ENCODE measurements around the gene TOM1L1. TPM values are rescaled to one million over a fixed set of nuclear protein-coding genes. Genes with fewer than 3 reads are reported as not detected.

Gene TOM1L1
- total RNA-seq, 2 experiments from 2014 or later: not detected

GRCh38 chr17:54971147-54971546, 70.5 kb downstream of the TOM1L1 start:
- POLR2A ChIA-PET: no interaction called here
- Histone ChIP-seq H3K9me3 (ENCODE audit: low read length) (no peaks in the 10 kb centered on the region), H3K79me2 (ENCODE audit: insufficient read depth, low read depth, low read length) (peaks cover 32% of the 10 kb centered on the region), H3K9me2 (ENCODE audit: insufficient read depth, low read length) (no peaks in the 10 kb centered on the region; the same call in 1 of the 2 replicates), H3K4me2 (ENCODE audit: low read length) (no peak overlapping the region), H2AFZ (ENCODE audit: low read length) (no peak overlapping the region), H3K27ac (ENCODE audit: low read depth, low read length, poor library complexity, severe bottlenecking) (no peak overlapping the region), H4K20me1 (ENCODE audit: insufficient read depth, low read length) (no peaks in the 10 kb centered on the region), H3K36me3 (ENCODE audit: insufficient read depth, low read length) (no peaks in the 10 kb centered on the region), H3K4me1 (ENCODE audit: insufficient read depth, low read length, poor library complexity, severe bottlenecking) (peaks cover 17% of the 10 kb centered on the region), H3K4me3 (ENCODE audit: low read depth, low read length, poor library complexity, severe bottlenecking) (no peak overlapping the region)
- CTCF ChIA-PET (ENCODE audit: unreplicated experiment): no interaction called here
- intact Hi-C loops (cut with micrococcal nuclease; ENCODE audit: unreplicated experiment): loop anchor here (5.0 kb wide), 1 partner anchor 451 kb away; the partner anchor contains the start of gene MMD
- no TSS peak for BruUV-seq (replicated peaks)
- no peak for DNase-seq (ENCODE audit: low spot score)
- no peak for TF ChIP-seq EZH2phosphoT487 (IDR thresholded peaks at IDR 0.05; ENCODE audit: borderline replicate concordance, low read depth, low read length)
- no peak for TF ChIP-seq CTCF (conservative IDR thresholded peaks at IDR 0.05; ENCODE audit: low read length)

GRCh38 chr17:54971901-54972300, 71.2 kb downstream of the TOM1L1 start:
- TF ChIP-seq CTCF (conservative IDR thresholded peaks at IDR 0.05; ENCODE audit: low read length): no peak
- TF ChIP-seq EZH2phosphoT487 (IDR thresholded peaks at IDR 0.05; ENCODE audit: borderline replicate concordance, low read depth, low read length): no peak
- H3K4me3 ChIP-seq (ENCODE audit: low read depth, low read length, poor library complexity, severe bottlenecking): no peak overlapping the region
- no peaks in the 10 kb centered on the region for H3K9me3 ChIP-seq (ENCODE audit: low read length)
- DNase-seq (ENCODE audit: low spot score): no peak
- no TSS peak for BruUV-seq (replicated peaks)
- no peak overlapping the region for H3K4me2 ChIP-seq (ENCODE audit: low read length)
- H3K27ac ChIP-seq (ENCODE audit: low read depth, low read length, poor library complexity, severe bottlenecking): no peak overlapping the region
- H3K4me1 ChIP-seq (ENCODE audit: insufficient read depth, low read length, poor library complexity, severe bottlenecking): peaks cover 10% of the 10 kb centered on the region
- ChIA-PET CTCF (ENCODE audit: unreplicated experiment) (no interaction called here), POLR2A (no interaction called here)
- H3K79me2 ChIP-seq (ENCODE audit: insufficient read depth, low read depth, low read length): peaks cover 24% of the 10 kb centered on the region; the same call in 1 of the 2 replicates
- no peaks in the 10 kb centered on the region; the same call in 1 of the 2 replicates for H3K9me2 ChIP-seq (ENCODE audit: insufficient read depth, low read length)
- H4K20me1 ChIP-seq (ENCODE audit: insufficient read depth, low read length): no peaks in the 10 kb centered on the region
- no peaks in the 10 kb centered on the region for H3K36me3 ChIP-seq (ENCODE audit: insufficient read depth, low read length)
- H2AFZ ChIP-seq (ENCODE audit: low read length): no peak overlapping the region
- intact Hi-C loops (cut with micrococcal nuclease; ENCODE audit: unreplicated experiment): loop anchor here (5.0 kb wide), 1 partner anchor 450 kb away; the partner anchor contains the start of gene MMD

GRCh38 chr17:54972406-54973138, 71.9 kb downstream of the TOM1L1 start:
- POLR2A ChIA-PET: interaction anchor here (1.4 kb wide), 1 partner anchor 14 kb away, joined by 4 read pairs; no protein-coding TSS in a partner anchor
- no peak overlapping the region for H3K4me2 ChIP-seq (ENCODE audit: low read length)
- CTCF ChIA-PET (ENCODE audit: unreplicated experiment): no interaction called here
- H4K20me1 ChIP-seq (ENCODE audit: insufficient read depth, low read length): no peaks in the 10 kb centered on the region
- H2AFZ ChIP-seq (ENCODE audit: low read length): no peak overlapping the region
- no peaks in the 10 kb centered on the region for H3K36me3 ChIP-seq (ENCODE audit: insufficient read depth, low read length)
- H3K9me2 ChIP-seq (ENCODE audit: insufficient read depth, low read length): no peaks in the 10 kb centered on the region; the same call in 1 of the 2 replicates
- no peak overlapping the region for H3K4me3 ChIP-seq (ENCODE audit: low read depth, low read length, poor library complexity, severe bottlenecking)
- H3K9me3 ChIP-seq (ENCODE audit: low read length): no peaks in the 10 kb centered on the region
- peaks cover 19% of the 10 kb centered on the region; the same call in 1 of the 2 replicates for H3K79me2 ChIP-seq (ENCODE audit: insufficient read depth, low read depth, low read length)
- intact Hi-C loops (cut with micrococcal nuclease; ENCODE audit: unreplicated experiment): loop anchor here (5.0 kb wide), 1 partner anchor 450 kb away; the partner anchor contains the start of gene MMD
- H3K4me1 ChIP-seq (ENCODE audit: insufficient read depth, low read length, poor library complexity, severe bottlenecking): peaks cover 10% of the 10 kb centered on the region
- BruUV-seq (replicated peaks): no TSS peak
- TF ChIP-seq EZH2phosphoT487 (IDR thresholded peaks at IDR 0.05; ENCODE audit: borderline replicate concordance, low read depth, low read length) (no peak), CTCF (conservative IDR thresholded peaks at IDR 0.05; ENCODE audit: low read length) (no peak)
- H3K27ac ChIP-seq (ENCODE audit: low read depth, low read length, poor library complexity, severe bottlenecking): no peak overlapping the region
- no peak for DNase-seq (ENCODE audit: low spot score)
